Islet precursor cell (in vitro differentiated cells): ENCODE results near the gene RPL39L.
A peak's percentile ranks its signal among the peaks of the same experiment; 100 is the strongest.

Experiments
- DNase-seq: peaks from one replicate; pipeline ENCODE4 v3.0.0-alpha.2; 2018

Gene RPL39L

GRCh38 chr3:187086831-187087230 lies 52.5 kb downstream of the RPL39L start:
- peak; percentile 9 for DNase-seq

GRCh38 chr3:187085933-187086332 lies 53.4 kb downstream of the RPL39L start:
- no peak for DNase-seq

- peak; percentile 35 for DNase-seq
Observed at GRCh38 chr3:187085021-187085666, 54.2 kb downstream of the RPL39L start.

- DNase-seq: no peak
Observed at GRCh38 chr3:187084580-187084979, 54.7 kb downstream of the RPL39L start.

GRCh38 chr3:187084126-187084525 lies 55.2 kb downstream of the RPL39L start:
- DNase-seq: no peak

- no peak for DNase-seq
Observed at GRCh38 chr3:187082758-187083375, 56.4 kb downstream of the RPL39L start.

GRCh38 chr3:187080799-187081450 lies 58.4 kb downstream of the RPL39L start:
- no peak for DNase-seq

- no peak for DNase-seq
Observed at GRCh38 chr3:187079090-187080022, 59.9 kb downstream of the RPL39L start.

GRCh38 chr3:187077537-187077936 lies 61.8 kb downstream of the RPL39L start:
- no peak for DNase-seq

- DNase-seq: no peak
Observed at GRCh38 chr3:187077085-187077484, 62.2 kb downstream of the RPL39L start.

- DNase-seq: no peak
Observed at GRCh38 chr3:187076297-187076696, 63.0 kb downstream of the RPL39L start.

- no peak for DNase-seq
Observed at GRCh38 chr3:187074846-187075245, 64.5 kb downstream of the RPL39L start.

- no peak for DNase-seq
Observed at GRCh38 chr3:187073581-187074098, 65.7 kb downstream of the RPL39L start.

- no peak for DNase-seq
Observed at GRCh38 chr3:187072511-187072910, 66.8 kb downstream of the RPL39L start.

GRCh38 chr3:187072102-187072501 lies 67.2 kb downstream of the RPL39L start:
- no peak for DNase-seq
